Measurements from ENCODE around the gene IGSF9.

DNA sequence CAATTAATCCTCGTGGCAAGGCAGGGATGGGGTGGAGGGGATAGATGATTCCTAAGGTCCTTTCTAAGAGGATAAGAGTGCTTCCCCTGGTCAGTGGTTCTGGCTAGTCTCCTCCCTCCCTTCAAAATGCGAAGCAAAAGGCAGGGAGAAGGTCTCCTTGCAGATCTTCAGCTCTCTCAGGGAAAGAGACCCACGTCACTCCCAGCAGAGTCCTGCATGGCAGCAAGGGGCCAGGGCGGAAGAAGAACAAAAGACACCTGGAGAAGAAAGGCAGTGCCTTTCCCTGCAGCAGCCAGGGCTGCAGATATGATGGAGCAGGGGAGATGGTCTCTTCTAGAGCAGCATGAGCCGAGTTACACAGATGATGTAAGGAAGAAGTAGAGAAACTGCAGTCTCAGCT is 38.3 kb upstream of the IGSF9 start:
- TF ChIP-seq CTCF (IDR thresholded peaks at IDR 0.05) = no peak
- no peak for TF ChIP-seq POLR2A (IDR thresholded peaks at IDR 0.05)

Measured in thyroid gland (tissue), 4 donors.